PC-9 (cell line): ENCODE measurements around the gene CCDC91.

ENCODE experiments used
- CTCF ChIP-seq: fragments of 200-600 bp; sonication (generic); conservative IDR thresholded peaks from 2 replicates; pipeline ENCODE4 v1.6.1; 2017; ENCODE audit warnings: mixed run types, antibody characterized with exemption, mild to moderate bottlenecking, moderate library complexity
- EZH2 ChIP-seq: fragments of 200-600 bp; sonication (generic); IDR thresholded peaks from 2 replicates; pipeline ENCODE4 v1.8.0; 2017; ENCODE audit warnings: antibody characterized with exemption, low read depth

- TF ChIP-seq CTCF (no peak), EZH2 (no peak)
Measured at GRCh38 chr12:28164644-28165275, 25.5 kb upstream of the CCDC91 start.
